ENCODE data around the gene ZNF592.

Gene ZNF592

DNA sequence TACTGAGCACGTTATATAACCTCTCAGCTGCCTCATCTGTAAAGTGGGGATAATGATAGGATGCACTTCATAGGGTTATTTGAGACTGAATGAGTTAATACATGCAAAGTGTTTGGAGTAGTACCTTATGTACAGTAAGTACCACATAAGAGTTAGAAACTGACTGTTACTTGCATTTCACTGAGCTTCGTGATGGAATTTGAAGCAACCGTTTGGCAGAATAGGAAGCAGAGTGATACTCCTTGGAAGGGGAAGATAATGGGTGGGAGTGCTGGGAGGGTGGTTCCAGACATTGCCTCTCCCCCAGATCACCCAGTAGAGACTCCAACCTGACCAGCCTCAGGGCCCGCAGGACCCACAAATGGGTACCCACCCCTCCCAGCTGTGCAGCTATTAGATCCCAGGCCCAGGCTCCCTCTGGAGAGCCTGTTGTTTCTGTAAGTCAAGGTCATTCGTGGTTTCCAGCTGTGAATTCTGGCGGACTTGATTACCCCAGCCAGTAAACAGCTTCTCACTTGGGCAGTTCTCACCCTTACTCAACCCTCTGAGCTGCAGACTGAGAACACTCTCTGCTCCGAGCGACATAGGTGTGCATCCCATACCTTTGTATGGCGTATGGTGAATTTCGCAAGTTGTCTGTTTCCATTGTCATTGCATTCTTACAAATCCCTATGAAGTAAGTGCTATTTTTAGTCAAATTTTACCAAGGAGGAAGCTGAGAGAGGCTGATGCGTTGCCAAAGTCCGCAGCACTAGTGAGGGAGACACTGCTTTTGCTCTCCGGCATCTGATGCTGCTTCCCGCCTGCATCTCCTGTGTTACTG is 79.9 kb downstream of the ZNF592 start:
- no peak for DNase-seq (ENCODE audit: low read depth)

DNA sequence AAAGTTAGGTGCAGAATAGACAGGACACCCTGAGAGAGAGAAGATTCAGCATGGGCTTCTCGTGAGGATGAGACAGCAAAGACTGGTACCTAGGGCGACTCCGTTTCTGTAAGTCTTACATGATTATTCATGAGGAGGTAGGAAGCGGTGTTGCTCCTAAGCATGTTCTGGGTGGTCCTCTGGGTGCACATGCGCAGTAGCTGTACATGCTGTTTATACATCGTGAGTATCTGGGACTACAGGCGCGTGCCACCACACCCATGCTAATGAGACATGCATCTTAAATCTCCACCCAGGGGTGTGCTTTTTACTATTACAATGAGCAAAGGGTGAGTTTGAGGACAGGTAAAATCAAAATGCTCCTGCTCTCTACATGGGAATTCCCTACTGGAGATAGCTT is 81.0 kb downstream of the ZNF592 start:
- no peak for DNase-seq (ENCODE audit: low read depth)

DNA sequence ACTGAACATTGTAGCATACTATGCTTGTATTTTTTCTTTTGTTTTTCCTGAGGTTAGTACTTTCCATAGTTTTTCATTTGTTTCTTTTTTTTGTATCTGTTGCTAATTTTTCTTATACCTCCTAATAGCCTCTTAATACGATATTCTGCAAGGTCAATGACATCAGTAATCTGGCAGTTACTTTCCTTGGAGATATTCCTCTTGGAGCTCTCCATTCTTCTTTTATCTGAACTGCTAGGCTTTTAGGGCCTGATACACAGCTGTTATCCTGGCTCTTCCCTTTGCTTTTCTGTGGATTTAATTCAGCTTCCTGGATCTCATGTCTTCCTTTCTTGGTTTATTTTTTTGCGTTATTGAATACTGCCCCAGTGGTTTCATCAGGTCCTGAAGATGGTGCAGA is 81.6 kb downstream of the ZNF592 start:
- DNase-seq (ENCODE audit: low read depth) = no peak

DNA sequence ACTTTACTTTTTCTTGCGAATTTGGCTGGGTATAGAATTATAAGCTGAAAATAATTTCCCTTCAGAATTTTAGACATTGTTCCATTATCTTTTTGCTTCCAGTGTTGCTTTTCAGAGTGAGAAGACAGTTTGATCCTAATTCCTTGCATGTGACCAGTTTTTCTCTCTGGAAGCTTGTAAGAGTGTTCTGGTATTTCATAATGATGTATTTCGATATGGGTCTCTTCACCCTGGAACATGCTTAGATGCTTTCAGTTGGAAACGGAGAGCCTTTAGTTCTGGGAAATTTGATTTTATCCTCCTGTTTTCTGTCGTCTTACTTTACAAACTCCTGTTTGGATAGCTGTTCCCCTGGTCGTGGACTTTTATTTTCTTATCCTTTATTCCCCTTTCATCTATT is 82.6 kb downstream of the ZNF592 start:
- DNase-seq (ENCODE audit: low read depth) = no peak

DNA sequence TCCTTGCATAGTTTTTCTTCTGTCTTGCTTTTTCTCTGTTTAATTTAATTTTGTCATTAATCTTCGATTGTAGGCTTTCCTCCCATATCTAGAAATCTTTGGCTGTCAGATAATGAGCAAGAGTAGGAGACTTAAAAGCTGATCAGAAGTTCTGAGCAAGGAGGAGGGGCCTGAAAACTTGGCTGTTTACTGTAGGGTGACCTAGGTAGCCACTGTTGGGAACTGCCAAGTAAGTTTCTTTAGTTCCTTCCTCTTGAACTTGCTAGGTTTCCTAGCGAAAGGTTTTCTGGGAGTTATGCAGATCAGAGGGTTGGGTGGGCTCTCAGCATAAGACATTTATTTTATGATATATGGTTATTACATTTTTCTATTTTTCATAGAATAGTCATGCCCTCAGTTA is 83.2 kb downstream of the ZNF592 start:
- DNase-seq (ENCODE audit: low read depth) = no peak

DNA sequence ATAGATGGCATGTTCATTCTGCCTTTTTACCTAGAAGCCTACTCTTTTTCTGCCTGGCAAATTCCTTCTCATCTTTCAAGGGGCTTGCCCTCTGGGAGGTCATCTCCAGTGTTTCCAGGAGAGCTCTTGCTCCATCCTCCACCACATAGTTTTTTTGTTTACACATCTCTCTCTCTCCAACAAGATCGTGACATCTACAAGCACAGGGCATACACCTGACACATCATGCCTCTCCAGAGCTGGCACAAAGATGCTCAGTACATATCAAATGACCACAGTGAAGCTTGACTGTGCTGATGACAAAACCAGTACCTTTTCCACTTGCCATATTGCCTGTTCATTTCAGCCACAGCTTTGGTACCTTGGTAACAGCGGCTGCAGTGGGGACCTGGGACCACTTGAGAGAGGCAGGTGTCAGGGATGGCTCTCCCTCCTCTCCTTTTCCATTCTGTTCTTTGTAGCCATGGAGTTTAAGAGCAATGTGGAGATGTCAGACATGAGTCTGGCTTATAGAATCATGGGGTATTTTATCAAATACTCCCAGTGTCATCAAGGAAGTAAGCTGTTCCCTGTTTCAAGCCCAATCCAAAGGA is 84.2 kb downstream of the ZNF592 start:
- DNase-seq (ENCODE audit: low read depth) = no peak

DNA sequence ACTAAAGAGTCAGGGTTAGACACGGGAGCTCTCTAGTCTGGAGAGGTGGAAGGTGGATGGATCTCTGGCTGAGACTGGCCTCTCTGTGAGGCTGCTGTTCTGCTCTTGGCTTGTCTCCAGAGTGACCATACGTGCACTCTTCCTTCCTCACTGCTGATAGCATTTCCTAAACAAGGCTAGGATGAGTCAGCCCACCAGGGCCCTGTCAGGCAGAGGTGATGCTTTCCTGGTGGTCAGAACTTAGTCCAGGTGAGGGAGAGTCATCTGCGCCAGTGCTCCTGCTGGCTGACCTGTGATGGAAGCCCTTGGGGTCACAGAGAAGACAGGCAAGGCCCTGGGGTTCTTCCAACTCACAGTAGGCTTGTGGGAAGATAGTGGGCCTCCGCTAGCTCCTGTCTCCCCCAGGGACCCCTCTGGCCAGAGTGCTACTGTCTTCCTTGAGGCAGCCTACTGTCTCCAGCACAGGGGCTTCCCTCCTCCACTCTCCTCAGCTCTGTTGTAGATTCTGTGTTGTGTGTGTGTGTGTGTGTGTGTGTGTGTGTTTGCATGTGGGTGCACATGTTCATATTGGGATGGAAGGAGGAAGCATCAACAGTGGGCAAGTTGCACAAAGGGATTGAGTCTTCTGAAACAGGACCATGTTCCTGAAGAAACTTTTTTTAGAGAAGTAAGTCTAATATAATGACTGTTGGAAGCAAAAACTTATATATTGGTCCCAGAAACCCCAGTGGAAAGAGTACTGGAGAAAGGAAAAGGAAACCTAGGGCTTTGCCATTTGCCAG is 85.2 kb downstream of the ZNF592 start:
- DNase-seq (ENCODE audit: low read depth) = peak; percentile 64

DNA sequence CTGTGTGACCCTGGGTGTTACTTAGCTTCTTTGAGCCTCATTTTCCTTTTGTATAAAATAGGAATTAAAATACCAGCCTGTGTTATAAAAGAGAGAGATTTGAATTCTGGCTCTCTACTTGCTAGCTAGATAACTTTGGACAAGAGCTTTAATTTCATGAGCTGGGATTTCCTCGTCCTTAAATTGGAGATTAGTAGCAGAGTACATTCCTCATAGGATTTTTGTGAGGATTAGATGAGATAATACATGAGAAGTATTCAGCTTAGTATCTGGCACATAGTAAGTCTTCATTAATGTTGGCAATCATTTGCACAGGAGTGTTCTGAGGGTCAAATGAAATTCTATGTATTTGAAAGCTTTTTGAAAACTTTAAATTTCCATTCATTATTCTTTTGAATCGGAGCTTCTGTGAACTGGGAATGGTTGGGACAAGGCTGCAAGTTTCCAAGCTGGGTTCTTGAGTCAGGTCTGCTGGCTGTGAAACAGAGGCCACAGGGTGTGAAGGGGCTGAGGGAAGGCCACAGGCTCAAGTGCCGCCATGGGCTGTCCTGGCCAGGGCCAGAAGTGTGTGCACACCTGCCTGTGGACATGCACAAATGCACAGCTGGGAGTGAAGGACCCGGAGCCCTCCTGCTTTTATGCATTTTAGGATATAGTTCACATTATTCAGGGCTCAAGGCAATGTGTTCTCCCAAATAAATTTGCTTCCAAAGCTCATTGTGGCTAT is 86.0 kb downstream of the ZNF592 start:
- no peak for DNase-seq (ENCODE audit: low read depth)

DNA sequence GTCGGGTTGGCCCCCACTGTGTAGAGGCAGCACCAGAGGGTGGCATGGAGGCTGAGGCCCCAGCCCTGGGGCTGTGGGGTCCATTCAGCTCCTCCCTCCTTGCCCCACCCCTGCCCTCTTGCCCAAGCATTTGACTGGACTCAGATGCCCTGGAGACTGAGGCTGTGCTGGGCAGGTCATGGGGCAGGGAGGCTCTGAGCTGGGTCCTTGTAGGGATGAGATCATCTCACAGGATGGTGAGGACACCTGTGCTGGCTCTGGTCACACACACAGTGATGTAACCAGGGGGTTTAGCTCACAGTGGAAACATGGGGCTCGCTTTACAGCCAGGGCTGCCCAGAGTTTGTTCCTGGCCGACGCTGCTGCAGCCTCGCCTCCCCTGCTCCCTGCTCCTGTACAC is 86.6 kb downstream of the ZNF592 start:
- DNase-seq (ENCODE audit: low read depth) = no peak

DNA sequence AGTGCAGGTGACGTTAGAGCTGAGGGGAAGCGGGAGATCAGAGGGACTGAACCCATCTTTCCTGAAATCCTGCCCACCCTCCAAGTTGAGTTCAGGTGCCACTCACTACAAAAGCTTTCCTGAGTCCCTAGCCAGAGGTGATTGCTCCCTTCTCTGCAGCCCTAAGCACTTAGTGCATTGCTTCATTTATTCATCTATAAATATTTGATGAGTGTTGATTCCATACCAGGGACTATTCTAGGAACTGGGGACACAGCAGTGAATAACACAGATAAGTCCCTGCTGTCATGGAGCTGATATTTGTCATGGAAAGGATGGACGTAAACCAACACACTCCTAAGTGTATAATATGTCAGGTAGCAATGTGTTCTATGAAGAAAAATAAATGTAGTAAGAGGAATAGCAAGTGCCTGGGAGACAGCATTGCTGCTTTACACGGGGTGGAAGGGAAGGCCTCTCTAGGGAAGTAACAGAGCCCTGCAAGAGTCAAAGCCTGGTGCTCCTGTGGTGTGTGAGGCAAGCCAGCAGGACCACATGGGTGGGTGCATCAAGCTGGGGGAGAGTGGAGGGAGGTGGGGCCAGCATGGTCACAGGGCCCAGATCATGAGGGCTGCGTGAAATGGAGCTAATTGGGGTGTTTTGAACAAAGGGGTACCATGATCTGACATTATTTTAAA is 87.4 kb downstream of the ZNF592 start:
- DNase-seq (ENCODE audit: low read depth) = no peak

DNA sequence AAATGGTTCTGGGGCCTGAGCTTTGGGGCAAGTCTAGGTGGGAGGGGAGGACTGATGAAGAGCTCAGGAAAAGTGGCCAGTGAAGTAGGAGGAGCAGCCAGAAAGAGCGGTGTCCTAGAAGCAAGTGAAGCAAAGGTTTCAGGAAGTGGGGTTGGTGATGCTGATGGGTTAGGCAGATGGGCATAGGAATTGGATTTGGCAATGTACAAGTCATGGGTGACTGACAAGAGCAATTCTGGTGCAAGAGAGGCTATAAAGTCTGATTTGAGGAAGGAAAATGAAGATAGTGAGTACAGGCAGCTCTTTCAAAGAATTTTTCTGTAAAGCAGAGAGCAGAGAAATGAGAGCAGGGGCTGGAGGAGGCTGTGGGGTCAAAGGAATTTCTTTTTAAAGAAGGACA is 88.5 kb downstream of the ZNF592 start:
- DNase-seq (ENCODE audit: low read depth) = no peak

DNA sequence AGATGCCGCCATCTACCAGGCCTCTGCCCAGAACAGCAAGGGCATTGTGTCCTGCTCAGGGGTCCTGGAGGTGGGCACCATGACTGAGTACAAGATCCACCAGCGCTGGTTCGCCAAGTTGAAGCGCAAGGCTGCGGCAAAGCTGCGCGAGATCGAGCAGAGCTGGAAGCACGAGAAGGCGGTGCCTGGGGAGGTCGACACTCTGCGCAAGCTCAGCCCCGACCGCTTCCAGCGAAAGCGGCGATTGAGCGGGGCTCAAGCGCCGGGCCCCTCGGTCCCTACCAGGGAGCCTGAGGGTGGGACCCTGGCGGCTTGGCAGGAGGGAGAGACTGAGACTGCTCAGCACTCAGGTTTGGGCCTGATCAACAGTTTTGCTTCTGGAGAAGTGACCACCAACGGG is 91.3 kb downstream of the ZNF592 start:
- no peak for DNase-seq (ENCODE audit: low read depth)

DNA sequence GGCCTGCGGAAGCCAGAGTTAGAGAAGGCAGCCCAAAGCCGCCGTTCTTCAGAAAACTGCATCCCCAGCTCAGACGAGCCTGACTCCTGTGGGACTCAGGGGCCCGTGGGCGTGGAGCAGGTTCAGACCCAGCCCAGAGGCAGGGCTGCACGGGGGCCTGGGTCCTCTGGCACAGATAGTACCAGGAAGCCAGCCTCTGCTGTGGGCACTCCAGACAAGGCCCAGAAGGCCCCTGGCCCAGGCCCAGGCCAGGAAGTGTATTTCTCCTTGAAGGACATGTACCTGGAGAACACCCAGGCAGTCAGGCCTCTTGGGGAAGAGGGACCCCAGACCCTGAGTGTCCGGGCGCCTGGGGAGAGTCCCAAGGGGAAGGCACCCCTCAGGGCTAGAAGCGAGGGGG is 91.9 kb downstream of the ZNF592 start:
- DNase-seq (ENCODE audit: low read depth) = no peak

DNA sequence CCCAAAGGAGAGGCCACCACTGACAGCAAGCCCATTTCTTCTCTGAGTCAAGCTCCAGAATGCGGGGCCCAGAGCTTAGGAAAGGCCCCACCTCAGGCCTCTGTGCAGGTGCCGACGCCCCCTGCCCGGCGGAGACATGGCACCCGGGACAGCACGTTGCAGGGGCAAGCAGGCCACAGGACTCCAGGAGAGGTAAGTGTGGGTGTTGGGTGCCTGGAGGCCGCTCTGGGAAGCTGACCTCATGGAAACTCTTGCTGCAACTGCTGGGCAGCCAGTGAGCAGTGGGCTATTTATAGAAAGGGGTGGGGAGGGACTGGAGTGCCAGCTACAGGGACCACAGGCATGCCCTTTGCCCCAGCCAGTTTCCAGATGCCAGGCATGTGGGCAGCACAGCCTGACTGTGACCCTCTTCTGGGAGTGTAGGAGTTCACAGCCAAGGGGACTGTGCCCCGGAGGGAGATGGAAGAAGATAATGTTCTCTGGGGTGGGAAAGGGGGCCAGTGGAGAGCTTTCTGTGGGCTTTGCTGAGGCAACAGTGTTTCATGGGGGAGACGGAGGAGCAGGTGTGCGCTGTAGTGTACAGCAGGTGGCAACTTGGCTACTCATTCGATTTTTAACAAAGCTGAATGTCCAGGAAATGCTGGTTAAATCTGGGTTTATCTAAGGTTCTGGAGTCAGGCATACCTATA is 92.5 kb downstream of the ZNF592 start:
- no peak for DNase-seq (ENCODE audit: low read depth)

DNA sequence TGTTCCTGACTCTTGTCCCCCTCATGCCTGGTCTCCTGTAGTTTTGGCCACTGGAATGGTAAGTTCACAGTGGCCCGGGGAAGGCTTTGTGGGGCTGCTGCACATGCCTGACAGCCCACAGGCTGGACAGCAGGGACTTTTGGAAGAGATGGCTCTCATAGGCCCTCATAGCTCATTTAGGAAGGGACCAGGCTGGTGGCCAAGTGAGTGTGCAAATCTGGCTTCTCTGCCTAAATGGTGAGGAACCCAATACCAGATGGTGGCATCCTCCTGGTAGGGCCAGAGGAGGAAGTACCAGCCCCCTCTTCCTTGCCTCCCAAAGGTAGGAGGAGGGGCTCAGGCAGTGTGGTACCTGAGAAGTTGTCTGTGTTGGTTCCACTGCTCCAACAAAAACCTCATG is 94.4 kb downstream of the ZNF592 start:
- DNase-seq (ENCODE audit: low read depth) = no peak

DNA sequence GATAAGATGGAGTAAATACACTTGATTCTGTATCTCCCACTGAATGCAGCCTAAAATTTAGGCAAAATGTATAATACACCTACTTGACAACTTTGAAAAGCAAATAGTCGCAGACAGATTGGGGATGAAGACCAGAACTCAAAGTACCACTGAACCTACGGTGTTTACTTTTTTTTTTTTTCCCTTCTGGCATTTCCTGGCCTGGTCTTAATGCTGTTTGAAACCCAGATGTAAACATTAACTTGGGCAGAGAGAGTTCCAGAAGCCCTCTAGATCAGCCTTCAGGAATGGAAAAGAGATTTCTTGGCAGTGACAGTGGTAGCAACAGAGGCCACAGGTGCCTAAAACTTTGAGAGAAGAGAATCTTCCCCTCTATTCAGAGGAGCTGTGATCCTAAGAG is 96.6 kb downstream of the ZNF592 start:
- DNase-seq (ENCODE audit: low read depth) = no peak

DNA sequence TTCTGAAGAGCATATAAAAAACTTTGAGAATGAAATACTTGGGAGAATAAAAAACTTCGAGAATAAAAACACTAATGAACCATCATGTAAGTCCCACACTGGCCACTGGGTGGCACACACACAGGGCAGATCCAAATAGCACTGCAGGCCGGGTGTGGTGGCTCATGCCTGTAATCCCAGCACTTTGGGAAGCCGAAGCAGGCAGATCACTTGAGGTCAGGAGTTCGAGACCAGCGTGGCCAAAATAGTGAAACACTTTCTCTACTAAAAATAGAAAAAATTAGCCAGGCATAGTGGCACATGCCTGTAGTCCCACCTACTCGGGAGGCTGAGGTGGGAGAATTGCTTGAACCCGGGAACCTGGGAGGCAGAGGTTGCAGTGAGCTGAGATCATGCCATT is 97.2 kb downstream of the ZNF592 start:
- peak; percentile 77 for DNase-seq (ENCODE audit: low read depth)

DNA sequence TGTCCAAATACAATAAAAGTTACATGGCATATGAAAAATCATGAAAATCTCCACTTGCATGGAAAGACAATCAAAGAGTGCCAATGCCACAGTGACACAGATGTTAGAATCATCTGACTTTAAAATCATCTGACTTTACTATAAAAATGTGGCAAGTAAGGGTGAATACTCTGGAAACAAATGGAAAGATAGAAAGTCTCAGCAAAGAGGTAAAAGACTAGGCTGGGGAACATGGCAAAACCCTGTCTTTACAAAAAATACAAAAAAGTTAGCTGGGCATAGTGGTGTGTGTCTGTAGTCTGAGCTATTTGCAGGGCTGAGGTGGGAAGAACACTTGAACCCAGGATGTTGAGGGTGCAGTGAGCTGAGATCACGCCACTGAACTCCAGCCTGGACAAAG is 97.9 kb downstream of the ZNF592 start:
- no peak for DNase-seq (ENCODE audit: low read depth)

DNA sequence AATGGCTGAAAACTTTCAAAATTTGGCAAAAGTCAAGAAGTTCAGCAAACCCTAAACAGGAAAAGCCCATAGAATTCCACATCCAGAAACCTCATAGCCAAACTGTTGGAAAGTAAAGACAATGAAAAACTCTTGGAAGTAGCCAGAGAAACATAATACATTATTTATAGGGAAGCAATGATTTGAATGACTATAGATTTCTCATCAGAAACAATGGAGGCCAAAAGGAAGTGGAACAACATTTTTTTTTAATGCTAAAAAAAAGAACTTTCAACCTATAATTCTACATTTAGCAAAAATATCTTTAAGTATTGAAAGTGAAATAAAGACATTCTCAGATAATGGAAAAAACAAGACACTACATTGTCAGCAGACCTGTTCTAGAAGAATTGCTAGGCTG is 99.0 kb downstream of the ZNF592 start:
- DNase-seq (ENCODE audit: low read depth) = no peak

DNA sequence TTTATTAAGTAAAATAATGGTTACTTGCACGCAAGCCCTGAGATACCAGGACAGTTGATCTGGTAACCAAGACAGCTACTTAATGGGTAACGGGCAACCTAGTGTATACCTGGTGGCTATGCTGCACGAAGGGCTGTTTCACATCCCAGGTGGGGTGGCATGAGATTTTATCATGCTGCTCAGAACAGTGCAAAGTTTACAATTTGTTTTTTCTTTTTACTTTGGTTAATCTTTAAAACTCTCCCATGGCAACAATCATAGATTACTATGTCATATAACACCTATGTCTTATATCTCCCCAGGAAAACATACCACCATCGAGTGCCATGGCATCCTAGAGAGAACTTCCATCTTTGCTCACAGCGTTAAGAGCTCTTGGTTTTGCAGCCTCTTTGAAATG is 103.8 kb downstream of the ZNF592 start:
- no peak for DNase-seq (ENCODE audit: low read depth)

DNA sequence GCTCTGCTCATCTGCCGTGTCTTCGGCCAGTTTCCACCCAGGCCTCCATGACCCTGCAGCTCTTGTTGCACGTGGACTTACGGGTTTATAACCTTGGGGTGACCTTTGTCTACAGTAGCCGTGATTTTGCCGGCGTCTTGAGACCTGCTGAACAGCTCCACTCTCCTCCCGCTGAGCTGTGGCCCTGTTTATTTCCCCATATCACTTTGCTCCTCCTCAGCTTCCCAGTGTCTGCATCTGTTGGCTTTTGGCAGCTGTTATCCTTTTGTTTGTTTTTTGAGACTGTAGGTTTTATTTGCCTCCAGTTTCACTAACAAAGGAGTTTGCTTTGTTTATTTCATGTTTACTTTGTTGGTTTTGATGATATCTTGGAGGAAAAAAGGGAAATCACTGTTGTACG is 106.7 kb downstream of the ZNF592 start:
- no peak for DNase-seq (ENCODE audit: low read depth)
